Peyer's patch (tissue), 4 donors: Measurements from ENCODE around the gene DUS3L.

ENCODE experiments used
- POLR2A ChIP-seq, 2 donors: fragments of 450-650 bp; IDR thresholded peaks; one replicate each; pipeline ENCODE4 v1.5.1; 2017; ENCODE audit warnings: antibody characterized with exemption in 2 of 2, mild to moderate bottlenecking in 2 of 2, moderate library complexity in 2 of 2
- TF ChIP-seq, protein P1 (sequence below), 6 experiments: fragments of 450-650 bp in 4 of 6; fragments of 200-600 bp in 2 of 6; sonication (generic) in 1 of 6; IDR thresholded peaks; one replicate each; pipeline ENCODE4 v1.5.1; 2017 to 2019; ENCODE audit warnings: antibody characterized with exemption in 6 of 6, mild to moderate bottlenecking in 3 of 6, moderate library complexity in 1 of 6

DNA sequence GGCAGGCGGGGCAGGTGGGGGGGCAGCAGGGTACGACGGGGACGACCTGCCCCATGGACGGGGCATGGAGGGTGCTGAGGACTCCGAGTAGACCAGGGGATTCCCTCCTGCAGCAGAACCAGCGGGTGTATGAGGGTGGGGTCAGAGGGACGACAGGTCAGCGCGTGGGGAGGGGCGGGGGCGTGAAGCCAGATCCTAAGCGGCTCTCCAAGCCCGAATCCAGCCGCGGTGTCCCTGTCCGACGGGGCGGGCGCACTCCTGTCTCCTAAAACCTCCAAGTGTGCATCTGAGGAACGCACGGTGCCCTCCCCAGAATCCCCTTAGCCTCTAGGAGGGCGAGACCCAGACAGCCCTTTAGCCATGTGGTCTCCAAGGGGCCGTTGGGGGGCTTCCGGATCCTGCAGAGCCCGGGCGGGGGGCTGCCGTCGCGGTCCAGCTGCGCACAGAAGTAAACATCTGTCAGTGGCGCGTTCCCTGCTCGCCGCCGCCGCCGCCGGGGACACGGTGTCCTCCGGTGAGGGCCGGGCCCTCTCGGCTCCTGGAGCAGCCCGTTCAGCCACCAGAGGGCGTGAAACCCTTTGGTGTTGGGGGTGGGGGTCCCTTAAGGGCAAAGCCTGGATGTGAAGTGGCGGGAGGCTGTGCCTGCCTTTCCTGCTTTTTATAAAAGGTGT is 14.6 kb upstream of the DUS3L start:
- no peak for TF ChIP-seq POLR2A (IDR thresholded peaks at IDR 0.05)
- TF ChIP-seq, protein P1, sequence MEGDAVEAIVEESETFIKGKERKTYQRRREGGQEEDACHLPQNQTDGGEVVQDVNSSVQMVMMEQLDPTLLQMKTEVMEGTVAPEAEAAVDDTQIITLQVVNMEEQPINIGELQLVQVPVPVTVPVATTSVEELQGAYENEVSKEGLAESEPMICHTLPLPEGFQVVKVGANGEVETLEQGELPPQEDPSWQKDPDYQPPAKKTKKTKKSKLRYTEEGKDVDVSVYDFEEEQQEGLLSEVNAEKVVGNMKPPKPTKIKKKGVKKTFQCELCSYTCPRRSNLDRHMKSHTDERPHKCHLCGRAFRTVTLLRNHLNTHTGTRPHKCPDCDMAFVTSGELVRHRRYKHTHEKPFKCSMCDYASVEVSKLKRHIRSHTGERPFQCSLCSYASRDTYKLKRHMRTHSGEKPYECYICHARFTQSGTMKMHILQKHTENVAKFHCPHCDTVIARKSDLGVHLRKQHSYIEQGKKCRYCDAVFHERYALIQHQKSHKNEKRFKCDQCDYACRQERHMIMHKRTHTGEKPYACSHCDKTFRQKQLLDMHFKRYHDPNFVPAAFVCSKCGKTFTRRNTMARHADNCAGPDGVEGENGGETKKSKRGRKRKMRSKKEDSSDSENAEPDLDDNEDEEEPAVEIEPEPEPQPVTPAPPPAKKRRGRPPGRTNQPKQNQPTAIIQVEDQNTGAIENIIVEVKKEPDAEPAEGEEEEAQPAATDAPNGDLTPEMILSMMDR (IDR thresholded peaks at IDR 0.05), result peak; percentile 35 to 87 (median 73)
